ENCODE results near the gene LRRC10. TPM values are rescaled to one million over a fixed set of nuclear protein-coding genes. Genes with fewer than 3 reads are reported as not detected.

Gene LRRC10
- total RNA-seq, 4 donors from 2014 or later: not detected

DNA sequence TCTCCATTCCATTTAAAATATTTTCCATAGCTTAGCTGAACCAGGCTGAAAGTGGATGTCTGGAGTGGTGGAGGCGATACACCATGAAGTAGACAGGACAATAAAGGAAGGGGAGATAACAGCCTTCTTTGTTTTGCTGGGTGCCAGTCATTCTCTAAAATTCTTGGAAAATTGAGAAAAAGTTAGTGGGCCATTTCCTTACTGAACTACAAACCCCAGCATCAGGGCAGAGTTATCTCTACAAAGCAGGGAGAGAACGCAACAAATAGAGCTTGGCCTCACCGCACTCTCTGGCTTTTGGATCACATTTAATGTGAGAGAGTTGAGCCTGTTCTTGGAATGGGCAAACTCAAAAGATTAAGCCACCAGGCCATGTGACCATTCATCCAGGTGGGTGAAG is 41.2 kb upstream of the LRRC10 start:
- TF ChIP-seq, protein P1, sequence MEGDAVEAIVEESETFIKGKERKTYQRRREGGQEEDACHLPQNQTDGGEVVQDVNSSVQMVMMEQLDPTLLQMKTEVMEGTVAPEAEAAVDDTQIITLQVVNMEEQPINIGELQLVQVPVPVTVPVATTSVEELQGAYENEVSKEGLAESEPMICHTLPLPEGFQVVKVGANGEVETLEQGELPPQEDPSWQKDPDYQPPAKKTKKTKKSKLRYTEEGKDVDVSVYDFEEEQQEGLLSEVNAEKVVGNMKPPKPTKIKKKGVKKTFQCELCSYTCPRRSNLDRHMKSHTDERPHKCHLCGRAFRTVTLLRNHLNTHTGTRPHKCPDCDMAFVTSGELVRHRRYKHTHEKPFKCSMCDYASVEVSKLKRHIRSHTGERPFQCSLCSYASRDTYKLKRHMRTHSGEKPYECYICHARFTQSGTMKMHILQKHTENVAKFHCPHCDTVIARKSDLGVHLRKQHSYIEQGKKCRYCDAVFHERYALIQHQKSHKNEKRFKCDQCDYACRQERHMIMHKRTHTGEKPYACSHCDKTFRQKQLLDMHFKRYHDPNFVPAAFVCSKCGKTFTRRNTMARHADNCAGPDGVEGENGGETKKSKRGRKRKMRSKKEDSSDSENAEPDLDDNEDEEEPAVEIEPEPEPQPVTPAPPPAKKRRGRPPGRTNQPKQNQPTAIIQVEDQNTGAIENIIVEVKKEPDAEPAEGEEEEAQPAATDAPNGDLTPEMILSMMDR (IDR thresholded peaks at IDR 0.05; ENCODE audit: low read depth): no peak

DNA sequence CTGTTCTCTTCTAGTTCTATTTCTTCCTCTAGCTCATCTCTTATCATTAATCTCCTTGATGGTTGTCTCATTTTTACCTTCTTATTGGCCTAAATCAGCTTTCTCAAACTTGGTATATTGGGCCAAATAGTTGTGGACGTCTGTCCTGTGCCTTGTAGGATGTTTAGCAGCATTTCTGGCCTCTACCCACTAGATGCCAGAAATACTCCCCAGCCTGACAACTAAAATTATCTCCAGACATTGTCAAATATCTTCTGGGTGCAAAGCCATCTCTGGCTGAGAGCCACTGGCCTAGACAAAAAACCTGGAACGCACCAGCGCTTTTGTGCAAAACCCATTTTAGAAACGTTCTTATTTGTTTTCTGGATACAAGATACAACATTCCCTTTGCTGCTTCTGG is 38.8 kb upstream of the LRRC10 start:
- TF ChIP-seq, protein P1 (IDR thresholded peaks at IDR 0.05; ENCODE audit: low read depth): no peak

DNA sequence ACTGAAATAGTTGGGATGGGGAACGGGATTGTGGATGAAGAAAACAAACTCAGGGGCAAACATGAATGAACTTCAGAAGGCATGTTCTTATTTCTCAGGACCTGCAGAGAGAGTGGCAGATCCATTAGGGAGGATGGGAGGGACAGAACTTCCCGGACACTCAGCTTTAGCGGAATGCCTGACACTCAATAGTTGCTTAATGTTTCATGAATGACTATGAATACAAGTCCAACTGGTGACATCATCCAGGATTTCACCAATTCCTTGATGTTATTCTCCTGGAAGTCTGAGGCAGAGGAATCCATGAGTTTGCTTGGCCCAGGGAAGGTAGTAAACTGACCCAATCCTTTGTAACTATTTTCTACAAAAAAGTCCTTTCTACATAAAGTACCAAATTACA is 37.8 kb upstream of the LRRC10 start:
- TF ChIP-seq, protein P1 (IDR thresholded peaks at IDR 0.05; ENCODE audit: low read depth): no peak

DNA sequence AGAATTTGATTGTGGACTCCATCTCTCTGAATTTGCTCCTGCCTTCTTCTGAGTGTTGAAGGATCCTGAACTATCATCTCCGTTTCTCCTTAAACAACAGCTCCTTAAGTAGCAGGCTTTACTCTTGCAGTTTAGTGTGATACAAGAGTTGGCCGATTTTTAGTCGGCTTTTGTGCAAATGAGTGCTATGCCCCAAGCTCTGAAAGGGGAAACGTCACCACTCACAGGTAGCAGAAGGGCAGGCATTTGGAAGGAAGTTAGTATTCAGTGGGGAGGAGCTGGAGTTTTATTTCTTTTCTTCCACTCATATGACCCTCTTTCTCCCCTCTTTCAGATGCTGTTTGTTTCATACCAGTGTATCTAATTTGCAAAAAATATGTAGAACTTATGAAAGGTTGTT is 36.5 kb upstream of the LRRC10 start:
- TF ChIP-seq, protein P1 (IDR thresholded peaks at IDR 0.05; ENCODE audit: low read depth): no peak

DNA sequence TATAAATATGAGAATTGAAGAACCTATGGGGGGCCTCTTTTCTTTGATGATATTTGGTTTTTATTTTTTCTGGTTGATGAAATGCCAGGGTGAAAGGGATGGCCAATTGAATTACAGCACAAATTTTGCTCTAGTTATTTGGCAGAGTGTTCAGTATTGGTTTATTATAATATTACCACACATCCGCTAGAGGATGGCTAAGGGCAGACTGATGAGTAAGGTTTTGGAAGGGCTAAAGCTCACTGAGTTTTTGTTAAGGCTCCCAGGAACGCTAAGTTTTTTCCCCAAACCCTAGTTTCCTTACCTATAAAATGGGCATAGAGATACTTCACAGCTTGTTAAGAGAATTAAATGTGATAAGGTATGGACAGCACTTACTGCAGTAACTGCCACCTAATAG is 34.3 kb upstream of the LRRC10 start:
- TF ChIP-seq, protein P1 (IDR thresholded peaks at IDR 0.05; ENCODE audit: low read depth): no peak

DNA sequence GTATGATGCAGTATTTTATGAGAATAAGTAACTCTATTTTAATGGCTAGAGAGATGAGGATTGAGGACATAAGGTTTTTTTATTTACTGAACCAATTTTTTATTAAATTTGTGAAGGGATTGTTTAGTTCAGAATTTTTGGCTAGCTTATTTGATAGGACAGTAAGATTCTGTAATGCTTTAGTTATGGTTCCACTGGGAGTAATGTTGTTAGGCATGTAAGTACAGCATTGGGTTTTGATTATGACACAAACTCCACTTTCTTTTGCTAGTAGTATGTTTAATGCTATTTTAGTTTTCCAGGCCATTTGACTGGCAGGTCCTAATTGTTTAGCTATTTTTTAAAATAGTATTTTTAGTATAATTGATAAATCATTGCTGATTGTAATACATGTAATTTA is 33.8 kb upstream of the LRRC10 start:
- TF ChIP-seq, protein P1 (IDR thresholded peaks at IDR 0.05; ENCODE audit: low read depth): no peak

DNA sequence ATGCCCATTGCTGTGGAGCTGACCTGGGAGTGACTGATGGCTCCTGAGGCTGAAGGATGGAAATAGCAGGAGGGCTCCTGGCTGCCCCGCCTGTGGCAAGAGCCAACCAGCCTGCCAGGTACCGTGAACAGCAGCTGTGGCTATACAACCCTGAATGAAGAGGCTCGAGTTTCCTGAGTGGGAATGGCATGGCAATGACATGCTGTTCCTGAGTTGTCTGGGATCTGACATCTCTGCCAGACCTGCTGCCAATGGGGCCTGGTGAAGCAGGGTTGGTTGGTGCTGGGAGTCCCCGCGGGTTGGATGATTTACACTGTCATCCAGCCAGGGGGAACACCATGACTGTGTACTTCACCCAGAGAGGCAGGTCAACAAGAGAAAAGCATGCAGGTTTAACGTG is 31.8 kb upstream of the LRRC10 start:
- TF ChIP-seq, protein P1 (IDR thresholded peaks at IDR 0.05; ENCODE audit: low read depth): no peak
